Measurements from ENCODE around the gene PTTG1IP. TPM values are rescaled to one million over a fixed set of nuclear protein-coding genes. Genes with fewer than 3 reads are reported as not detected.

The PTTG1IP gene
- total and polyA plus RNA-seq, 10 of the 15 experiments (the other 5 are each of a cell fraction or from before 2014, with no cell fraction given) = 2.4 to 56.4 (median 44.4) TPM

DNA sequence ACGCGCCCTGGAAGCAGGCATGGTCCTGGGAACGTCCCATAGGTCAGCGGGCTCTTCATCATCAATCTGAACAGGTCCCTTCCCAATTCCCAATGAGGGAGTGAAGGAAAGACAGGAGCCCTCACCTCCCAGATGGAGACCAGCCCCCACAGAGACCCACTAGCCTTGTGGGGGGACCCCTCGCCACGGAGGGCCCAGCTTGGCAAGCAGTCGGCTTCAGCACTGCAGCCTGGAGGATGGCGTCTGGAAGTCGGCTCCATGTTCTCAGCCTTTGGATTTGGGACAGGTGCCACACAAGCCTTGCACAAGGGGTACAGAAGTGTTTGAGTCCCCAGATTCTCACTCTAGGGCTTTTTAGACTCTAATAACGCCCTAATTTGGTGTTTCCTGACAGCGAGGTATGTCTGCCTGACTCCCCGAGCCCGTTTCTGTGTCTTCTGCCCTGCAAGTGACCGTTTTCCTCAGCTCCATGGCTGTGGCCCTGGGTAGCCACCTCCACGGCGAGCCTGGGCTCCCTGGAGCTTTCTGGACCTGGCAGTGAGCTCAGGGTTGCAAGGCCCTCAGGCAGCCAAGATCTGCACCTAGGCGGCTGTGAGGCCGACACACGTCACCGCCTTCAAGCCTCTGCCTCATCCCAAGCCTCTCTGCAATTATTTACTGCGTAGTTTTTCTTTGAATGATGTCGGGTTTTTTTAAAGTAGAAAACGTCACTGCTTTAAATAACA is 30.6 kb downstream of the PTTG1IP start:
- ChIA-PET RAD21 (ENCODE audit: unreplicated experiment) (no interaction called here), SMC1A (ENCODE audit: uncharacterized antibody, unreplicated experiment) (no interaction called here), CTCF (interaction anchor here (0.8 kb wide), 1 partner anchor 89 kb away, joined by 3 read pairs; no protein-coding TSS in a partner anchor), POLR2A (no interaction called here)
- Histone ChIP-seq H3K4me1 (ENCODE audit: control insufficient read depth, insufficient read depth, low read length) (no peaks in the 10 kb centered on the region; the same call in 1 of the 2 replicates), H3K36me3 (ENCODE audit: control insufficient read depth in 2 of 2, insufficient read depth in 2 of 2, low read length in 1 of 2) (no peaks in the 10 kb centered on the region), H3K4me3 (no peak overlapping the region), H3K4me2 (ENCODE audit: control insufficient read depth, insufficient read depth) (no peak overlapping the region), H3K9ac (ENCODE audit: control insufficient read depth, insufficient read depth, low read length) (no peak overlapping the region), H4K20me1 (ENCODE audit: control insufficient read depth, insufficient read depth) (no peaks in the 10 kb centered on the region), H3K27me3 (replicated peaks in 1 of 2; ENCODE audit: control insufficient read depth in 2 of 2, insufficient read depth in 2 of 2, low read length in 1 of 2) (no peaks in the 10 kb centered on the region; a peak in 2 of 4 replicates), H3K79me2 (ENCODE audit: control insufficient read depth, insufficient read depth, low read length) (no peaks in the 10 kb centered on the region), H2AFZ (ENCODE audit: control insufficient read depth, low read depth, low read length) (no peak overlapping the region), H3K27ac (ENCODE audit: control insufficient read depth, insufficient read depth) (no peak overlapping the region), H3K9me3 (replicated peaks; ENCODE audit: control insufficient read depth, insufficient read depth, low read length) (no peaks in the 10 kb centered on the region)
- WGBS (ENCODE audit: insufficient coverage, insufficient replicate concordance, low lambda C conversion rate, missing lambda C conversion rate) = 39% methylated on average over 23 of the region's 23 CpGs
- FAIRE-seq = no peak
- BruUV-seq (replicated peaks) = no TSS peak
- in situ Hi-C loops (cut with MboI) (no loop called here), intact Hi-C loops (cut with micrococcal nuclease; ENCODE audit: unreplicated experiment) (no loop called here)
- ATAC-seq = no peak
- DNase-seq (ENCODE audit: low read depth, low spot score) = no peak
- no peak for TF ChIP-seq ZZZ3 (IDR thresholded peaks at IDR 0.05; ENCODE audit: control insufficient read depth, insufficient read length, low read depth)
- TF ChIP-seq CREM (IDR thresholded peaks at IDR 0.05; ENCODE audit: low read depth) = no peak
- TF ChIP-seq, protein P1, sequence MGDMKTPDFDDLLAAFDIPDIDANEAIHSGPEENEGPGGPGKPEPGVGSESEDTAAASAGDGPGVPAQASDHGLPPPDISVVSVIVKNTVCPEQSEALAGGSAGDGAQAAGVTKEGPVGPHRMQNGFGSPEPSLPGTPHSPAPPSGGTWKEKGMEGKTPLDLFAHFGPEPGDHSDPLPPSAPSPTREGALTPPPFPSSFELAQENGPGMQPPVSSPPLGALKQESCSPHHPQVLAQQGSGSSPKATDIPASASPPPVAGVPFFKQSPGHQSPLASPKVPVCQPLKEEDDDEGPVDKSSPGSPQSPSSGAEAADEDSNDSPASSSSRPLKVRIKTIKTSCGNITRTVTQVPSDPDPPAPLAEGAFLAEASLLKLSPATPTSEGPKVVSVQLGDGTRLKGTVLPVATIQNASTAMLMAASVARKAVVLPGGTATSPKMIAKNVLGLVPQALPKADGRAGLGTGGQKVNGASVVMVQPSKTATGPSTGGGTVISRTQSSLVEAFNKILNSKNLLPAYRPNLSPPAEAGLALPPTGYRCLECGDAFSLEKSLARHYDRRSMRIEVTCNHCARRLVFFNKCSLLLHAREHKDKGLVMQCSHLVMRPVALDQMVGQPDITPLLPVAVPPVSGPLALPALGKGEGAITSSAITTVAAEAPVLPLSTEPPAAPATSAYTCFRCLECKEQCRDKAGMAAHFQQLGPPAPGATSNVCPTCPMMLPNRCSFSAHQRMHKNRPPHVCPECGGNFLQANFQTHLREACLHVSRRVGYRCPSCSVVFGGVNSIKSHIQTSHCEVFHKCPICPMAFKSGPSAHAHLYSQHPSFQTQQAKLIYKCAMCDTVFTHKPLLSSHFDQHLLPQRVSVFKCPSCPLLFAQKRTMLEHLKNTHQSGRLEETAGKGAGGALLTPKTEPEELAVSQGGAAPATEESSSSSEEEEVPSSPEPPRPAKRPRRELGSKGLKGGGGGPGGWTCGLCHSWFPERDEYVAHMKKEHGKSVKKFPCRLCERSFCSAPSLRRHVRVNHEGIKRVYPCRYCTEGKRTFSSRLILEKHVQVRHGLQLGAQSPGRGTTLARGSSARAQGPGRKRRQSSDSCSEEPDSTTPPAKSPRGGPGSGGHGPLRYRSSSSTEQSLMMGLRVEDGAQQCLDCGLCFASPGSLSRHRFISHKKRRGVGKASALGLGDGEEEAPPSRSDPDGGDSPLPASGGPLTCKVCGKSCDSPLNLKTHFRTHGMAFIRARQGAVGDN (IDR thresholded peaks at IDR 0.05) = no peak
- no peak for TF ChIP-seq RBBP5 (conservative IDR thresholded peaks at IDR 0.05)
- no peak for TF ChIP-seq ZNF217 (IDR thresholded peaks at IDR 0.05)
- TF ChIP-seq NRF1 (conservative IDR thresholded peaks at IDR 0.05; ENCODE audit: low read depth, low read length) = no peak
- TF ChIP-seq IRF4 (IDR thresholded peaks at IDR 0.05; ENCODE audit: low read depth, low read length) = no peak
- TF ChIP-seq HDAC6 (IDR thresholded peaks at IDR 0.05; ENCODE audit: unreplicated experiment) = no peak
- TF ChIP-seq, protein P2, sequence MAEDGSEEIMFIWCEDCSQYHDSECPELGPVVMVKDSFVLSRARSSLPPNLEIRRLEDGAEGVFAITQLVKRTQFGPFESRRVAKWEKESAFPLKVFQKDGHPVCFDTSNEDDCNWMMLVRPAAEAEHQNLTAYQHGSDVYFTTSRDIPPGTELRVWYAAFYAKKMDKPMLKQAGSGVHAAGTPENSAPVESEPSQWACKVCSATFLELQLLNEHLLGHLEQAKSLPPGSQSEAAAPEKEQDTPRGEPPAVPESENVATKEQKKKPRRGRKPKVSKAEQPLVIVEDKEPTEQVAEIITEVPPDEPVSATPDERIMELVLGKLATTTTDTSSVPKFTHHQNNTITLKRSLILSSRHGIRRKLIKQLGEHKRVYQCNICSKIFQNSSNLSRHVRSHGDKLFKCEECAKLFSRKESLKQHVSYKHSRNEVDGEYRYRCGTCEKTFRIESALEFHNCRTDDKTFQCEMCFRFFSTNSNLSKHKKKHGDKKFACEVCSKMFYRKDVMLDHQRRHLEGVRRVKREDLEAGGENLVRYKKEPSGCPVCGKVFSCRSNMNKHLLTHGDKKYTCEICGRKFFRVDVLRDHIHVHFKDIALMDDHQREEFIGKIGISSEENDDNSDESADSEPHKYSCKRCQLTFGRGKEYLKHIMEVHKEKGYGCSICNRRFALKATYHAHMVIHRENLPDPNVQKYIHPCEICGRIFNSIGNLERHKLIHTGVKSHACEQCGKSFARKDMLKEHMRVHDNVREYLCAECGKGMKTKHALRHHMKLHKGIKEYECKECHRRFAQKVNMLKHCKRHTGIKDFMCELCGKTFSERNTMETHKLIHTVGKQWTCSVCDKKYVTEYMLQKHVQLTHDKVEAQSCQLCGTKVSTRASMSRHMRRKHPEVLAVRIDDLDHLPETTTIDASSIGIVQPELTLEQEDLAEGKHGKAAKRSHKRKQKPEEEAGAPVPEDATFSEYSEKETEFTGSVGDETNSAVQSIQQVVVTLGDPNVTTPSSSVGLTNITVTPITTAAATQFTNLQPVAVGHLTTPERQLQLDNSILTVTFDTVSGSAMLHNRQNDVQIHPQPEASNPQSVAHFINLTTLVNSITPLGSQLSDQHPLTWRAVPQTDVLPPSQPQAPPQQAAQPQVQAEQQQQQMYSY (CRISPR knock-in tag; IDR thresholded peaks at IDR 0.05) = no peak
- TF ChIP-seq ZNF384 (IDR thresholded peaks at IDR 0.05; ENCODE audit: borderline replicate concordance, low read depth, low read length) = no peak
- no peak for TF ChIP-seq ESRRA (IDR thresholded peaks at IDR 0.05; ENCODE audit: low read length)
- TF ChIP-seq, protein P3, sequence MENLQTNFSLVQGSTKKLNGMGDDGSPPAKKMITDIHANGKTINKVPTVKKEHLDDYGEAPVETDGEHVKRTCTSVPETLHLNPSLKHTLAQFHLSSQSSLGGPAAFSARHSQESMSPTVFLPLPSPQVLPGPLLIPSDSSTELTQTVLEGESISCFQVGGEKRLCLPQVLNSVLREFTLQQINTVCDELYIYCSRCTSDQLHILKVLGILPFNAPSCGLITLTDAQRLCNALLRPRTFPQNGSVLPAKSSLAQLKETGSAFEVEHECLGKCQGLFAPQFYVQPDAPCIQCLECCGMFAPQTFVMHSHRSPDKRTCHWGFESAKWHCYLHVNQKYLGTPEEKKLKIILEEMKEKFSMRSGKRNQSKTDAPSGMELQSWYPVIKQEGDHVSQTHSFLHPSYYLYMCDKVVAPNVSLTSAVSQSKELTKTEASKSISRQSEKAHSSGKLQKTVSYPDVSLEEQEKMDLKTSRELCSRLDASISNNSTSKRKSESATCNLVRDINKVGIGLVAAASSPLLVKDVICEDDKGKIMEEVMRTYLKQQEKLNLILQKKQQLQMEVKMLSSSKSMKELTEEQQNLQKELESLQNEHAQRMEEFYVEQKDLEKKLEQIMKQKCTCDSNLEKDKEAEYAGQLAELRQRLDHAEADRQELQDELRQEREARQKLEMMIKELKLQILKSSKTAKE (IDR thresholded peaks at IDR 0.05; ENCODE audit: low read depth, poor library complexity, severe bottlenecking) = no peak
